Measurements from ENCODE around the gene FRY. TPM values are rescaled to one million over a fixed set of nuclear protein-coding genes. Genes with fewer than 3 reads are reported as not detected.

Gene FRY
- total RNA-seq, 4 donors from 2014 or later = 27.4 to 50.4 (median 39.4) TPM

DNA sequence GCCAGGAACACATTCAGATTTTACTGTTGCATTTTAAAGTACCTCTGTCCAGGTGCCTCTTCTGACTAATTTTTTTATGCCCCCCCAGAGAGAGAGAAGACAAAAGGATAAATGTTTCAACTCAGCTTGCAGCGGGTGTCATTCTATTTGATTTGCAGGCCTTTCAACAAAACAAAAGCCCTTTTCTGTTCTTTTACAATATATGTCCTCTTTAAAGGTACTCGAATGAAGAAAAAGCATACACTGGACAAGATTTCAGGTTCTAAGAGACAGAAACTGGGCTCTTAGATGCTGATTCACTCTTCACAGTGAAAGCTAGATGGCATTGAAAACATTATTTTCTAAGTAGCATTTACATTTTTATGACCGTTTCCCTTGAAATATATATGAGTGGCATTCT is 2.9 kb upstream of the FRY start:
- DNase-seq = no peak
- no peak overlapping the region for H3K4me3 ChIP-seq (replicated peaks in 1 of 3)
- H3K4me1 ChIP-seq = peaks cover 0 to 11% of the 10 kb centered on the region in 2 donors
- 92 to 96% methylated on average over 3 of the region's 3 CpGs for WGBS, 2 donors
- H3K9me3 ChIP-seq = no peaks in the 10 kb centered on the region
- no peaks in the 10 kb centered on the region for H3K27me3 ChIP-seq
- no peaks in the 10 kb centered on the region for H3K36me3 ChIP-seq
- intact Hi-C loops (cut with DNase I) = loop anchor here (10.0 kb wide), 1 partner anchor 276 kb away; no protein-coding TSS in a partner anchor
- TF ChIP-seq, protein P1, sequence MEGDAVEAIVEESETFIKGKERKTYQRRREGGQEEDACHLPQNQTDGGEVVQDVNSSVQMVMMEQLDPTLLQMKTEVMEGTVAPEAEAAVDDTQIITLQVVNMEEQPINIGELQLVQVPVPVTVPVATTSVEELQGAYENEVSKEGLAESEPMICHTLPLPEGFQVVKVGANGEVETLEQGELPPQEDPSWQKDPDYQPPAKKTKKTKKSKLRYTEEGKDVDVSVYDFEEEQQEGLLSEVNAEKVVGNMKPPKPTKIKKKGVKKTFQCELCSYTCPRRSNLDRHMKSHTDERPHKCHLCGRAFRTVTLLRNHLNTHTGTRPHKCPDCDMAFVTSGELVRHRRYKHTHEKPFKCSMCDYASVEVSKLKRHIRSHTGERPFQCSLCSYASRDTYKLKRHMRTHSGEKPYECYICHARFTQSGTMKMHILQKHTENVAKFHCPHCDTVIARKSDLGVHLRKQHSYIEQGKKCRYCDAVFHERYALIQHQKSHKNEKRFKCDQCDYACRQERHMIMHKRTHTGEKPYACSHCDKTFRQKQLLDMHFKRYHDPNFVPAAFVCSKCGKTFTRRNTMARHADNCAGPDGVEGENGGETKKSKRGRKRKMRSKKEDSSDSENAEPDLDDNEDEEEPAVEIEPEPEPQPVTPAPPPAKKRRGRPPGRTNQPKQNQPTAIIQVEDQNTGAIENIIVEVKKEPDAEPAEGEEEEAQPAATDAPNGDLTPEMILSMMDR (IDR thresholded peaks at IDR 0.05) = no peak
- TF ChIP-seq POLR2A (IDR thresholded peaks at IDR 0.05) = no peak
- H3K27ac ChIP-seq = no peak overlapping the region

DNA sequence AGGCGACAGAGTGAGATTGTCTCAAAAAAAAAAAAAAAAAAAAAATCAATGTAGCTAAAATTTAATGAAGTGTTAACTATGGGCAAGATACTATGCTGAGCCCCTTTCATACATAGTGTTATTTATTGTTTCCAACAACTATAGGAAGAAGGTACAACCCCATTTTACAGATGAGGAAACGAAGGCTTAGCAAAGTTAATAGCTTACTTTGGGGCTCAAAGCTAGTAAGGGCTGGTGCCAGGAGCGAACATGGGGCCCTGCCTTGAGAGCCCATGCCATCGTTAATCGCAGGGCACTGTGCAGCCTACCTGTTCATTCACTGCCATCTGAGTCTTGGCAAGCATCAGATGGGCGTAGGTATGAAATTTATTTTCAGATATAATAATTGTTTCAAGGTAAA is 1.9 kb upstream of the FRY start:
- H3K27me3 ChIP-seq = no peaks in the 10 kb centered on the region
- intact Hi-C loops (cut with DNase I) = loop anchor here (10.0 kb wide), 1 partner anchor 275 kb away; no protein-coding TSS in a partner anchor
- TF ChIP-seq, protein P1 (IDR thresholded peaks at IDR 0.05) = no peak
- TF ChIP-seq POLR2A (IDR thresholded peaks at IDR 0.05) = no peak
- H3K9me3 ChIP-seq = no peaks in the 10 kb centered on the region
- no peak for DNase-seq
- H3K4me1 ChIP-seq = peaks cover 0 to 11% of the 10 kb centered on the region in 2 donors
- 97 to 98% methylated on average over 6 of the region's 6 CpGs for WGBS, 2 donors
- H3K4me3 ChIP-seq (replicated peaks in 1 of 3) = no peak overlapping the region
- H3K36me3 ChIP-seq = no peaks in the 10 kb centered on the region
- H3K27ac ChIP-seq = no peak overlapping the region

DNA sequence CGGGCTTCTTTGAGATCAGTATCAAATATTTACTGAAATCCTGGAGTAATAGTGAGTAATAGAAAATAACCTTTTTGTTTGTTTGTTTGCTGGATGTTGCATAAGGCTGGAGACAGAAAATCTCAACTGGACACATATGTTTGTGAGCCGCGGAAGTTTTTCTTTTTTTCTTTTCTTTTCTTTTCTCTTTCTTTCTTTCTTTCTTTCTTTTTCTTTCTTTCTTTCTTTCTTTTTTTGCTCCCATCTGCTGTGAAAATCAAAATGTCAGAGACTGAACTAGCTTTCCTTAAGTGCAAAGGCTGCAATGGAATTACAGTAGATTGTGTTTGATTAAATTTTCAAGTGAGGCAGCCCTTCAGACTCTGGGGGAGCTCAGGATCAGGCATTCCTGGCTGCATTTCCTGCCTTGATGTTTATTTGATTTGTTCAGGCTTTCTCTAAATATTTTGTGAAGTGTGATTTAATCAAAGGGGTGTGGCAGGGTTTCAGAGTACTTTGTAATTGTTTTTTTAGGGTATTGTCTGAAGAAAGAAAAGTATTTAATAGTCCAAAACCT is 319 bp downstream of the FRY start:
- intact Hi-C loops (cut with DNase I) = no loop called here
- Histone ChIP-seq H3K9me3 (no peaks in the 10 kb centered on the region), H3K27me3 (no peaks in the 10 kb centered on the region), H3K36me3 (no peaks in the 10 kb centered on the region), H3K27ac (peak overlapping the region in 2 of 3 donors; percentile 47 to 74), H3K4me1 (peaks cover 2 to 11% of the 10 kb centered on the region in 2 donors), H3K4me3 (replicated peaks in 1 of 3) (peak overlapping the region in 2 of 3 donors; percentile 40 to 53)
- no peak for TF ChIP-seq POLR2A (IDR thresholded peaks at IDR 0.05)
- TF ChIP-seq, protein P1 (IDR thresholded peaks at IDR 0.05) = no peak
- DNase-seq = no peak
- WGBS, 2 donors = 35 to 45% methylated on average over 3 of the region's 3 CpGs

DNA sequence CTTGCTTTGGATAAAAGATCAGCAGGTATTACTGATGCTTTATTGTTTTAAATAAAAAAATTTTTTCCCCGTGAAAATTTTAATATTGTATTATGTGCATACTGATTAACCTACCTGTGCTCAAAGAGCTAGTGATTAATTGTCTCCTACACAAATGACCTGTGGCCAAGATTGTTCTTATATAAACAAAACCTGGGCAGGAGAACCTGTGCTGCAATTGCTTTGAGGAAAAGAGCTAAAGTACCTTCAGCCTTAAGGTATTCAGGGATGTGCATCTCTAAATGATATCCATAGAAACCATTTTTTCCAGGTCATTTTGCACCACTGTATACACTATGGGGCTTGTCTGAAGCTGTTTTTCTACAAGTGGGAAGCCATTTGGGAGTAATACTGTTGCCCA is 1.2 kb downstream of the FRY start:
- Histone ChIP-seq H3K27me3 (no peaks in the 10 kb centered on the region), H3K4me3 (replicated peaks in 1 of 3) (no peak overlapping the region), H3K36me3 (no peaks in the 10 kb centered on the region), H3K4me1 (peaks cover 2 to 11% of the 10 kb centered on the region in 2 donors), H3K9me3 (no peaks in the 10 kb centered on the region), H3K27ac (no peak overlapping the region)
- intact Hi-C loops (cut with DNase I) = no loop called here
- TF ChIP-seq, protein P1 (IDR thresholded peaks at IDR 0.05) = no peak
- TF ChIP-seq POLR2A (IDR thresholded peaks at IDR 0.05) = no peak
- WGBS, 2 donors = 78 to 85% methylated on average over 1 of the region's 1 CpG
- DNase-seq = no peak

DNA sequence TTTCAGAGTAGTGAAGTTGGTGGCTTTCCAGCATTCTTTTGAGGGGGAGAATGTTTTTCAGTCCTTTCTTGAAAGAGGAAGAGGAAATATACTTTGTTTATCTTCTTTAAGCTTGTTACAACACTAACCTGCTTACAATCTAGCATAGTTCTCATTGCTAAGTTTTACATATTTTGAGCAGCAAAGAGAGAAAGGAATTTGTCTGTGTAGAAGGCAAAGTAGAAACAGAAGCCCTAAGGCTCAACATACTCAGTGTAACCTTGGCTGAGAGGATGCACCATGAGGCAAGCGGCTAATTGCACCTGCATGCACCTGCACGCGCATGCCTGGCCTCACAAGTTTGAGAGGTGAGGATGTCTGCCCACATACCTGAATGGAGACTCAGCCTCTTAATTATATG is 2.2 kb downstream of the FRY start:
- no peak for DNase-seq
- no peak overlapping the region for H3K4me3 ChIP-seq (replicated peaks in 1 of 3)
- 95 to 99% methylated on average over 3 of the region's 3 CpGs for WGBS, 2 donors
- no peak overlapping the region for H3K27ac ChIP-seq
- intact Hi-C loops (cut with DNase I) = no loop called here
- no peaks in the 10 kb centered on the region for H3K27me3 ChIP-seq
- H3K4me1 ChIP-seq = peaks cover 2 to 11% of the 10 kb centered on the region in 2 donors
- H3K9me3 ChIP-seq = no peaks in the 10 kb centered on the region
- TF ChIP-seq POLR2A (IDR thresholded peaks at IDR 0.05) = no peak
- TF ChIP-seq, protein P1 (IDR thresholded peaks at IDR 0.05) = no peak
- no peaks in the 10 kb centered on the region for H3K36me3 ChIP-seq
